ENCODE measurements around the gene MRPL38.
"Not testable (repeated sequence)": the region's sequence is repeated elsewhere in the genome, so short reads cannot be mapped to it uniquely, and the experiment has no call there.

The MRPL38 gene

DNA sequence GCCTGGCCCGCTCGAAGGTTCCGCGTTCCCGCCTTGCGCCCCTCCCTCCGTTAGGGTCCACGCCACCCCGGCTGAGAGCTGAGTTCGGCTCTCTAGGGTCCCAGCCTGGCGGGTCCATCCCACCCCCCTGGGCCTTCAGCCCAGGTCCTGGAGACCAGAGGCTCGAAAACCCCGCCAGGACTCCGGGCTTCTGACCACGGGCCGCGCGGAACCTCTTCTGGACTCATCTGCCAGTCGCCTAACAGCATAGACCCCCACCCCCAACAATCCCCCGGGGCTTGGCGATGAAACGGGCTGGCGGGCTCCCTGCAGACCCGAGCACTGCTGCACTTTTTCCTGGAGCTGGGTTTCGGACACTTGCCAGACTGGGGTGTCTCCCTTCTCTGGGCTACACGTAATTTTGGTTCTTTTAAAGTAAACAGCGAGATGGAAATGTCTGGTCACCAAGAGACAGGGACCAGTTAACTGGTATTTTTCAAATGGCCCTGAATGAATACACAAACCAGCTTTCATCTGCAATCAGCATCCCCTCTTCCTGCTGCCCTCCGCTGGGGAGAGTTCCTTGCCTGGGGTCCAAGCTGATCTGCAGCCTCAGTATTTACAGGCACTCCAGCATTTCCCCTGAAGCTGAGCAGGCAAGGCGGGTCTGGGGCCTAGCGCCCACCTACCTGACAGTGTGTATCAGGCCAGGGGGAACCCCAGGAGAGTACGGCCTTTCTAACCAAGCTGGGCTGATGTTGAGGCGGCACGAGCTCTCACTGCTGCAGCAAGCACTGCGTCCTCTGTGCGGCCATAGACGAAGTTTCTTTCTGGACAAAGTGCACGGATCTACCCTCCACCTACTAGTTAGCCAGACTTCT, 7.3 kb downstream of the MRPL38 start:
- FAIRE-seq (peak; percentile 42), DNase-seq (ENCODE audit: low spot score) (no peak)

DNA sequence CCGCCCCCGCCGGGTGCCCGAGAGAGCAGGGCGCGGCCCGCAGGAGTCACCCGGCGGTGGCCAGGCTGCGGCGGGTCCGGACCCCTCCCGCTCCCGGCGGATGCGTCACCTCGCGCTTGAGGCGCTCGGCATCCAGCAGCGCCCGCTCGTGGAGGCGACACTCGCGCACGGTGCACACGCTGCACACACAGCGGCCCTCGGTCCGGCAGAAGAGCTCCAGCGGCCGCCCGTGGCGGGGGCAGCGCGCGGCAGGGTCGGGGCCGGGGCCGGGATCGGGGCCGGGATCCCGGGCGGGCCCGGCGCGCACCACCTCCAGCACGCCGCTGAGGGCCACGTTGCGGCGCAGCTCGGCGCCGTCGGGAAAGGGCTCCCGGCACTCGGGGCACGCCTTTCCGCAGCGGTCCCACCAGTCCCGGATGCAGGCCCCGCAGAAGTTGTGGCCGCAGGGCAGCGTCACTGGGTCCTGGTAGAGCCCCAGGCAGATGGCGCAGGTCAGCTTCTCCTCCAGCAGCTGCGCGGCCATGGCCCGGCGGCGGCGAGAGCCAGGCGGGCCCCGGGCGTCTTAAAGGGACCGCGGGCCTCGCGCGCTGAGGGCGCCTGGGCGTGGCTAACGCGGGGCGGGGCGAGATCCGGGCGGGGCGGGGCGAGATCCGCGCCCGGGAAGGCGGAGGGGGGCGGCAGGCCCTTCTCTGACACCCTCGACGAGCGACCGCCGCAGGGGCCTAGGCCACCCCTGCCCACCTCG, 8.1 kb downstream of the MRPL38 start, which contains the start of gene TRIM65:
TRIM65 (minus strand) TSS at position 537 of the 745 bp plus-strand sequence; CDS start at position 523, 14 bp downstream.
- FAIRE-seq = peak; percentile 98
- peak; percentile 94 for DNase-seq (ENCODE audit: low spot score)

GRCh38 chr17:75895370-75896155, 9.1 kb downstream of the MRPL38 start:
- peak; percentile 89 for FAIRE-seq
- peak; percentile 74 for DNase-seq (ENCODE audit: low spot score)

- FAIRE-seq = peak; percentile 80
These were observed 10.5 kb downstream of the MRPL38 start for GRCh38 chr17:75894049-75894733.

DNA sequence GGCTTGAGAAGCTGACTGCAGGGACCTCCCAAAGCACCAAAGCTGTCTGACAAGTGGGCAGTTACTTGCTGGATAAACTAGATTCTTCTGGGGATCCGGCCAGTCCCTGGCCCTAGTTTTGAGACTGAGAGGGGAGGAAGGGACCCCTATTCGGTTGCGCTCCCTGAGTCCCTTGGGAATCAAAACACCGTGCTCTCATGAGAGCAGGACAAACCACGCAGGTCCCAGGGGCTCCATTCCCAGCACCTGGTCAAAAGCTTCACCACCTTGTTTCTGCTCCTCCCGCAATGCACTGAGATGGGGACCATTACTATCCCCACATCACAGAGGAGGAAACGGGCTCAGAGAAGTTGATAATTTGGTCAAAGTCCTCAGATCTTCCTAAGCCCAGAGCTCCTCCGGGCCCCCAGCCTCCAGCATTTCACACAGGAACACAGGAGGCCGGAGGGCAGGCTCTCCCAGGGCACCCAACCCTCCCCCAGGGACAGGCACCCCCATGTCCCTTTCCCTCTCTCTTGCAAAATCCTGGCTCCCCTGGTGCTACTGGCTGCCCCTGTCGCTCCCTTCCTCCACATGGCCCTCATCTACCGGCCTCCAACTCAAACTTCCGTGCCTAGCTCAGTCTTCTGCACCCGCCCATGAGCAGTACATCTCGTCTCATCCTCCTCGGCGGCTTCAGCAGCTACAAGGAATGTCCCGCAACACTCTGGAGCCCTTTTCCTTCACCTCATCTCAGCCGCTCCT, 11.2 kb downstream of the MRPL38 start:
- FAIRE-seq = no peak

More at GRCh38 chr17:75894049-75894733, 10.5 kb downstream of the MRPL38 start:
- DNase-seq (ENCODE audit: low spot score) = no peak

GRCh38 chr17:75892556-75893224, 12.0 kb downstream of the MRPL38 start:
- FAIRE-seq (no peak), DNase-seq (ENCODE audit: low spot score) (no peak)

More for the DNA sequence above, 11.2 kb downstream of the MRPL38 start:
- DNase-seq (ENCODE audit: low spot score) = no peak

DNA sequence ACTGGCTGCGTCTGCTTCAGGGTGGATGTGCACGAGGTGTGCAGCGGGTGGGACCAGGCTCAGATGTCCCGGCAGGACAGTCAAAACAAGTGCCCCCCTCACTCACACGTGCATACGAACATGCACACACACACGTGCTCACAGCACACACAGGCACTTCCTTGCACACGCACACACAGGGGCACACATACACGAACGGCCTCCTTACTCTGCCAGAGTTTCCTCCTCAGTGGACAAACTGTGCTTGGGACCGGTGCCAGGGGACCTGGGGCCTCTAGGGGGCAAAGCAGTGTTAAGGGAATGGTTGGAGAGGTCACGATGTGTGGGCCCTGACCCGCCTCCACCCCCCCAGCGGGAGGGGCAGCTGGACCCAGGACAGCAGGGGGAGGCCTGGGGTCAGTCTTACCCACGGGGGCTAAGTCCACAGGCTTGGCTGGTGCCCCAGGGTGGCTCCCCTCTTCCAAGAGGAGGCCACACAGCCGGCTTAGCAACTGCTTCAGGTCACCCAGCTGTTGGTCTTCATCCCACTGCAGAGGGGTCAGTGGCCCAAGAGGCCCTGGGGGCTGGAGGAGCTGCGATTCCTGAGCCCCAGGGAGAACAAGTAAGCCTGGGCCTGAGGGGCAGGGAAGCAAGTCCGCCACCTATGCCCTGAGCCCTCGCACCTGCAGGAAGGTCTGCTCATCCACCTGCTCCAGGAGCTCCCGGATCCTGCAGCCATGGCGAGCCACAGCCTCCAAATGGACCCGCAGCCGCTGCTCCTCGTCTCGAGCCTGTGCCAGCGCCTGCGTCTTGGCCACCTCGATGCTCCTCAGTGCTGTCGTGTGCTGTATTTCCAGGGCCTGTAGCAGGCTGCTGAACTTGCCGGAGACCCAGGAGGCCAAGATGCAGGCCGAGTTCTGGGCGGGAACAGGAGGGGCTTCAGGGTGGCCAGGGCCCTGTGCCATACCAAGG, 12.8 kb downstream of the MRPL38 start:
- peak; percentile 95 for FAIRE-seq
- no peak for DNase-seq (ENCODE audit: low spot score)

- no peak for FAIRE-seq
These were observed 13.6 kb downstream of the MRPL38 start for GRCh38 chr17:75891022-75891604.

DNA sequence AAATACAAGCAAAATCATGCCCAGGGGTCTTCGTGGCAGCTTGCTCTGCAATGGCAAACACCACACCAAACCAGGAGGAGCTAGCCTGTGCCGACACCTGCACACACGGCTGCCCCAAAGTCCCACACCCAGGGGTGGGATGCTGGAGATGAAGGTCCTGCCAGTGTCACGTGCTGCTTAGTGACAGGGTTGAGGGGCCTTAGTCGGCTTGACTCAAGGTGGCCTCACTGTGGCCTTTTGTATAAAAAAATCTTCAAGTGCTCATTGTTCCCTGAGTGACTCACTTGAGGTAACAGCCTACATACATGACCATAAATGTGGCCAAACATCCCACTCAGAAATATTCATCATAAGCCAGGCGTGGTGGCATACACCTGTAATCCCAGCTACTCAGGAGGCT, 15.2 kb downstream of the MRPL38 start:
- no peak for DNase-seq (ENCODE audit: low spot score)
- FAIRE-seq = no peak

More at GRCh38 chr17:75891022-75891604, 13.6 kb downstream of the MRPL38 start:
- no peak for DNase-seq (ENCODE audit: low spot score)

DNA sequence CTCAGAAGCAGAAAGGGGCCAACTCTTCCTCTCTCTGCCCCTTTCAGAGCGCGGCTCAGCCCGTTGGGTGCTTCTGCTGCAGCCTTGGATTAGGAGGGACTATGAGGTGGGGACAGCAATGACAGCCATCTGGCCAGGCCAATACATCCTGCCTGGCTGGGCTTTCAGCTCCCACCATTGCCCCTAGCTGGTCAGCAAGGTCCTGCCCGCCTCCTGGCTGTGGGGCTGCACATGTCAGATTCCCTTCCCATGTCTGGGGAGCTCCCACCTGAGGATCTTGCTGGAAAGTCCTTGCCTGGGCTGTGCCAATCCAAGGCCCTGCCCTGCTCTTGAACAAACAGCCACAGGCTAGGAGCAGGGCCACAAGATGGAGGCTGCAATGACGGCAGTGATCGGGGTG, 16.2 kb downstream of the MRPL38 start:
- DNase-seq (ENCODE audit: low spot score) (no peak), FAIRE-seq (no peak)

DNA sequence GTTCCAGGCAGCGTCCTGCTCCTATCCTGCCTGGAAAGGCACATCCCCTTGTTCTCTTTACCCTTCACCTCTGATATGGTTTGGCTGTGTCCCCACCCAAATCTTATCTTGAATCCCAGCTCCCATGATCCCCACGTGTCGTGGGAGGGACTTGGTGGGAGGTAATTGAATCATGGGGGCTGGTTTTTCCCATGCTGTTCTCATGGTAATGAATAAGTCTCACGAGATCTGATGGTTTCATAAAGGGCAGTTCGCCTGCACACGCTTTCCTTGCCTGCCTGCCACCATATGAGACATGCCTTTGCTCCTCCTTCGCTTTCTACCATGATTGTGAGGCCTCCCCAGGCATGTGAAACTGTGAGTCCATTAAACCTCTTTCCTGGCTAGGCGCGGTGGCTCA, 18.8 kb downstream of the MRPL38 start:
- peak; percentile 35 for FAIRE-seq
- DNase-seq (ENCODE audit: low spot score) = not testable (repeated sequence)

- DNase-seq (ENCODE audit: low spot score) (no peak), FAIRE-seq (no peak)
These were observed 19.3 kb downstream of the MRPL38 start for GRCh38 chr17:75885431-75885830.

DNA sequence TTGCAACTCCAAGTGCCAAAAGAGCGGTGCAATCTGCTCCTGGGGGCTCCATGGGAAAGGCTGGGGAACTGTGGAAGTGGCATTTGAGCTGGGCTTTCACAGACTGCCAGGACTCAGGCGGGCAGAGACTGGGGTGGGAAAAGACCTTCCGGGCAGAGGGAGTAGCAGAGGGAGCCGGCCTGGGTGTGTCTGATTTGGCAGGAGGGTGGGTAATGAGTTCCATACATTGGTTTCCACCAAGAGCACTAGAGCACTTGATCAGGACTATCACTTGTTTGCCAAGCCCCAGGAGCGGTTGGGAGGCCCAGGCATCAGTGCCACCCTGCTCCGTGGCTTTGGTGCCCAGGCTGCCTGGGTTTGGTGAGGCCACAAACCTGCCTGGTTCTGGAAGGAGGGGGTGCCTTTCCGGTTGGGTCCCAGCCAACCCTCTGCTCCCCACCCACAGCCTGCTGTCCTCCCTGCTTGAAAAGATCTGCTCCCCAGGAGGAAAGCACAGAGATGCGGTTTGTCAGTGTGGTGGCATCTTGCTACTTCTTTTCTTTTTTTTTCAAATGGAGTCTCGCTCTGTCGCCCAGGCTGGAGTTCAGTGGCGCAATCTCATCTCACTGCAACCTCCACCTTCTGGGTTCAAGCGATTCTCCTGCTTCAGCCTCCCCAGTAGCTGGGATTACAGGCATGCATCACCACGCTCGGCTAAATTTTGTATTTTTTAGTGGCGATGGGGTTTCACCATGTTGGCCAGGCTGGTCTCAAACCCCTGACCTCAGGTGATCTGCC, 22.8 kb downstream of the MRPL38 start:
- DNase-seq (ENCODE audit: low spot score) (no peak), FAIRE-seq (no peak)

GRCh38 chr17:75880266-75880665, 24.4 kb downstream of the MRPL38 start:
- FAIRE-seq (no peak), DNase-seq (ENCODE audit: low spot score) (no peak)

DNA sequence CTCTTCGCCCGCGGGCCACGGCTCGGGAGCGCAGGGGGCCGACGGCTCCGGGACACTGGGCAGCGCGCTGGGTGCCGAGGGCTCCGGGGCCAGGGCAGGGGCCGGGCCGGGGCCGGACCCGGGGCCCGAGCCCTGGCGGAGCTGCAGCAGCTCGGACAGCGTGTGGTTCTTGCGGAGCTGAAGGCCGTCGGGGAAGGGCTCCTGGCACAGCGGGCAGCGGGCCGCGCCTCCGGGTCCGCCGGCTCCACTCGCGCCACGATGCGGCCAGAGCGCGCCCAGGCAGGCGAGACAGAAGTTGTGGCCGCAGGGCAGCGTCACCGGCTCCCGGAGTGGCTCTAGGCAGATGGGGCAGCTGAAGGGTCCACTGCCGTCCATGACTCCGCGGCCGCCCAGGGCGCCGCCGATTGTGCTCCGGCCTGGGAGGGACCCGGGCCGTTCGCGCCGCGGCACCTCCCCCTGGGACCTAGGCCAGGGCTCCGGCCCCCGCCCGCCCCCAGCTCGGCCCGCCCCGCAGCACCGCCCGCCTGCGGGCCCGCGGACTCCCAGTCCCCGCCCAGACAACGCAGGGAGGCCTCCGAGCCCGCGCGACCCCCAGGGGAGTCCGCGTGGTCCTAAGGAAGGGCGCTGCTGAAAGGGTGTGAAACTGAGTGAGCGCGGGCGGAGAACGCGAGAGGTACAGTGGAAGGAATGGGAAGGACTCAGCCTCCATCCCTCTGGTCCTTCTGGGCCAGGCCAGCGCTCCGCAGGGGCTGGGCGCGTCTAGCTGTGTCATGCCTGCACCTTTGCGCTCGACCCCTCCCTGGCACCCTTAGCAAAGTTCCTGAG, 26.3 kb downstream of the MRPL38 start, which contains the start of gene TRIM47:
TRIM47 (minus strand) TSS at position 408 of the 825 bp plus-strand sequence; CDS start at position 375, 33 bp downstream.
- DNase-seq (ENCODE audit: low spot score) (peak; percentile 88), FAIRE-seq (peak; percentile 20)

- DNase-seq (ENCODE audit: low spot score) (peak; percentile 87), FAIRE-seq (peak; percentile 87)
These were observed 26.9 kb downstream of the MRPL38 start for GRCh38 chr17:75877752-75878173.
